ENCODE measurements around the gene SUCLG2.

- TF ChIP-seq CTCF (IDR thresholded peaks at IDR 0.05) (no peak), POLR2A (IDR thresholded peaks at IDR 0.05) (no peak)
Measured at GRCh38 chr3:67661089-67661488, 6.7 kb upstream of the SUCLG2 start.
